ENCODE results near the gene MRPL33. TPM values are rescaled to one million over a fixed set of nuclear protein-coding genes. Genes with fewer than 3 reads are reported as not detected.
A peak's percentile ranks its signal among the peaks of the same experiment; 100 is the strongest.

Gene MRPL33
- total RNA-seq, 1 donor from 2014 or later, result 53.5 TPM

GRCh38 chr2:27806311-27807059, 35.0 kb downstream of the MRPL33 start:
- no peaks in the 10 kb centered on the region for H3K9me3 Mint-ChIP-seq
- no peak overlapping the region for H3K4me3 Mint-ChIP-seq
- no peak for DNase-seq (ENCODE audit: low read depth, low spot score)
- H3K27ac Mint-ChIP-seq (ENCODE audit: unreplicated experiment), result no peak overlapping the region
- no peak for TF ChIP-seq CTCF (conservative IDR thresholded peaks at IDR 0.05)
- no peaks in the 10 kb centered on the region for H3K27me3 Mint-ChIP-seq (ENCODE audit: low read depth)
- no peaks in the 10 kb centered on the region for H3K4me1 Mint-ChIP-seq
- no peaks in the 10 kb centered on the region for H3K36me3 Mint-ChIP-seq (ENCODE audit: low read depth)

GRCh38 chr2:27807476-27807875, 36.0 kb downstream of the MRPL33 start:
- no peak for DNase-seq (ENCODE audit: low read depth, low spot score)
- Mint-ChIP-seq H3K36me3 (ENCODE audit: low read depth) (no peaks in the 10 kb centered on the region), H3K9me3 (no peaks in the 10 kb centered on the region), H3K4me3 (no peak overlapping the region), H3K27ac (ENCODE audit: unreplicated experiment) (no peak overlapping the region), H3K4me1 (no peaks in the 10 kb centered on the region), H3K27me3 (ENCODE audit: low read depth) (no peaks in the 10 kb centered on the region)
- peak; percentile 62 for TF ChIP-seq CTCF (conservative IDR thresholded peaks at IDR 0.05)

GRCh38 chr2:27808418-27808817, 36.9 kb downstream of the MRPL33 start:
- Mint-ChIP-seq H3K27ac (ENCODE audit: unreplicated experiment) (no peak overlapping the region), H3K36me3 (ENCODE audit: low read depth) (no peaks in the 10 kb centered on the region)

DNA sequence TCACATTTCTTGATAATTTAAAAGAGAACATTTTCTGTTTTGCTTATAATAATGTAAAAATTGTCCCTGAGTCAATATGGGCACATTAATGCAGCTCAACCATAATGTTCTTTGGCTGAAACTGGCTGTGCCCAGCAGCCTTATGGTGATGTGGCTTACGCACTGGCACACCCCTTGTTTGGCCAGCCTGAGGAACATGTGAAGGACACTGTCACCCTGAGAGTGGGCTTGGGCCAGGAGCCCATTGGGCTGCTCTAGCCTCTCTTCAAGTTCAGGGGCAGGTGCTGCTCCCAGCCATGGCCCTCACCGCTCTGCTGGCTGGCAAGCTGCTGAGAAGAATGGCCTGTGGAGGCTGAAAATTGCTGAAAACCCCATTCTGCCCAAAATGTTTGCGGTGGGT, 37.5 kb downstream of the MRPL33 start:
- H3K4me3 Mint-ChIP-seq, result no peak overlapping the region
- H3K9me3 Mint-ChIP-seq, result peaks cover 4% of the 10 kb centered on the region
- DNase-seq (ENCODE audit: low read depth, low spot score), result no peak
- H3K36me3 Mint-ChIP-seq (ENCODE audit: low read depth), result no peaks in the 10 kb centered on the region
- H3K27ac Mint-ChIP-seq (ENCODE audit: unreplicated experiment), result no peak overlapping the region
- no peaks in the 10 kb centered on the region for H3K27me3 Mint-ChIP-seq (ENCODE audit: low read depth)
- H3K4me1 Mint-ChIP-seq, result no peaks in the 10 kb centered on the region
- TF ChIP-seq CTCF (conservative IDR thresholded peaks at IDR 0.05), result no peak

More at GRCh38 chr2:27808418-27808817, 36.9 kb downstream of the MRPL33 start:
- H3K4me3 Mint-ChIP-seq, result no peak overlapping the region
- no peaks in the 10 kb centered on the region for H3K4me1 Mint-ChIP-seq
- TF ChIP-seq CTCF (conservative IDR thresholded peaks at IDR 0.05), result no peak
- peaks cover 4% of the 10 kb centered on the region for H3K9me3 Mint-ChIP-seq
- H3K27me3 Mint-ChIP-seq (ENCODE audit: low read depth), result no peaks in the 10 kb centered on the region
- DNase-seq (ENCODE audit: low read depth, low spot score), result no peak

DNA sequence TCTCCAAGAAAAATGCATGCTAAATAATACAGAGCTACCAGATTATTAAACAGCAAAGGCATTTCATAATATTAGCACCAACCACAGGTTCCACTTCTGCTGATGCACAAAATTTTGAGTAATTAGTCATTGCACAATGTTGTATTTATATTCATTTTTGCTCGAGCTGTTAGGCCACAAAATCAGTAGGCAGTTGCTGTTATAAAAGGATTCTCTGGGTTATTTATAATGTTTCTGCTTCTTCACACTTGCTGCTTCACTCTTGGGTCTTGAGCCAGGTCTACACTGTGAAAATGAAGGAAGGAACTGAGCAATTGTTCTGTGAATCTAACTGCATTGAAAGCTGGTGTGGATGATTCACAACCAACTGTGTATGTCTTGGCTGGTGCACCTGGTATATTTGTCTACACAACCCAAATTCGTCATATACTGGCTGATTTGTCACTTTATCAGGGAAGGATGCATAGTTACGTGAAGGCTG, 38.3 kb downstream of the MRPL33 start:
- H3K27ac Mint-ChIP-seq (ENCODE audit: unreplicated experiment), result no peak overlapping the region
- no peaks in the 10 kb centered on the region for H3K27me3 Mint-ChIP-seq (ENCODE audit: low read depth)
- DNase-seq (ENCODE audit: low read depth, low spot score), result no peak
- peaks cover 4% of the 10 kb centered on the region for H3K9me3 Mint-ChIP-seq
- H3K4me3 Mint-ChIP-seq, result no peak overlapping the region
- H3K4me1 Mint-ChIP-seq, result no peaks in the 10 kb centered on the region
- no peaks in the 10 kb centered on the region for H3K36me3 Mint-ChIP-seq (ENCODE audit: low read depth)
- no peak for TF ChIP-seq CTCF (conservative IDR thresholded peaks at IDR 0.05)

Measured in neural crest cell (in vitro differentiated cells).